ENCODE measurements around the gene CA10.

The CA10 gene

GRCh38 chr17:52145476-52145875, 13.0 kb downstream of the CA10 start:
- no peak for DNase-seq (ENCODE audit: low read depth)

GRCh38 chr17:52143542-52143941, 15.0 kb downstream of the CA10 start:
- no peak for DNase-seq (ENCODE audit: low read depth)

- DNase-seq (ENCODE audit: low read depth), result no peak
Observed at GRCh38 chr17:52140601-52141000, 17.9 kb downstream of the CA10 start.

- DNase-seq (ENCODE audit: low read depth), result no peak
Observed at GRCh38 chr17:52138752-52139151, 19.8 kb downstream of the CA10 start.

GRCh38 chr17:52138350-52138749, 20.2 kb downstream of the CA10 start:
- DNase-seq (ENCODE audit: low read depth), result no peak

- no peak for DNase-seq (ENCODE audit: low read depth)
Observed at GRCh38 chr17:52136166-52136565, 22.3 kb downstream of the CA10 start.

- DNase-seq (ENCODE audit: low read depth), result no peak
Observed at GRCh38 chr17:52134641-52135040, 23.9 kb downstream of the CA10 start.

GRCh38 chr17:52128721-52129120, 29.8 kb downstream of the CA10 start:
- no peak for DNase-seq (ENCODE audit: low read depth)

- no peak for DNase-seq (ENCODE audit: low read depth)
Observed at GRCh38 chr17:52124993-52125392, 33.5 kb downstream of the CA10 start.

- DNase-seq (ENCODE audit: low read depth), result no peak
Observed at GRCh38 chr17:52124561-52124960, 34.0 kb downstream of the CA10 start.

GRCh38 chr17:52120465-52120864, 38.0 kb downstream of the CA10 start:
- no peak for DNase-seq (ENCODE audit: low read depth)

- DNase-seq (ENCODE audit: low read depth), result no peak
Observed at GRCh38 chr17:52110923-52111581, 47.5 kb downstream of the CA10 start.

GRCh38 chr17:52106638-52107261, 51.8 kb downstream of the CA10 start:
- no peak for DNase-seq (ENCODE audit: low read depth)

- DNase-seq (ENCODE audit: low read depth), result no peak
Observed at GRCh38 chr17:52106072-52106471, 52.4 kb downstream of the CA10 start.

GRCh38 chr17:52105591-52105990, 52.9 kb downstream of the CA10 start:
- DNase-seq (ENCODE audit: low read depth), result no peak

- DNase-seq (ENCODE audit: low read depth), result no peak
Observed at GRCh38 chr17:52096056-52096455, 62.5 kb downstream of the CA10 start.

GRCh38 chr17:52084176-52084575, 74.3 kb downstream of the CA10 start:
- DNase-seq (ENCODE audit: low read depth), result no peak

GRCh38 chr17:52079496-52079895, 79.0 kb downstream of the CA10 start:
- DNase-seq (ENCODE audit: low read depth), result no peak

- no peak for DNase-seq (ENCODE audit: low read depth)
Observed at GRCh38 chr17:52071712-52072111, 86.8 kb downstream of the CA10 start.

GRCh38 chr17:52064791-52065211, 93.7 kb downstream of the CA10 start:
- DNase-seq (ENCODE audit: low read depth), result peak; percentile 20

GRCh38 chr17:52049496-52049895, 109.0 kb downstream of the CA10 start:
- DNase-seq (ENCODE audit: low read depth), result no peak

- no peak for DNase-seq (ENCODE audit: low read depth)
Observed at GRCh38 chr17:52049051-52049450, 109.5 kb downstream of the CA10 start.

GRCh38 chr17:52048137-52048898, 110.2 kb downstream of the CA10 start:
- no peak for DNase-seq (ENCODE audit: low read depth)

Data from HS-5 (cell line).